Stimulated activated effector memory CD8-positive, alpha-beta T cell treated with anti-CD3 and anti-CD28 coated beads, Interleukin-12 subunit alpha, Interleukin-12 subunit beta, amount 100 ng/mL, for 72 hours (primary cell): ENCODE measurements around the gene ZNF358.
A peak's percentile ranks its signal among the peaks of the same experiment; 100 is the strongest.

ENCODE experiments used
- ATAC-seq: fragments of 150-1000 bp; cut with Tn5 transposase; 2 replicates; pipeline ENCODE4 v1.10.0; 2021
- DNase-seq, 2 donors: peaks; one replicate each; pipeline ENCODE4 v3.0.0; 2021 to 2022; ENCODE audit warnings: low spot score in 2 of 2
- H3K27ac Mint-ChIP-seq: one replicate; pipeline ENCODE4 v1.8.0; 2022; ENCODE audit warnings: mild to moderate bottlenecking, mixed read lengths
- H3K36me3 Mint-ChIP-seq: one replicate; pipeline ENCODE4 v1.8.0; 2022; ENCODE audit warnings: mild to moderate bottlenecking, mixed read lengths
- H3K4me1 Mint-ChIP-seq: one replicate; pipeline ENCODE4 v1.8.0; 2022; ENCODE audit warnings: mixed read lengths
- H3K4me3 Mint-ChIP-seq: one replicate; pipeline ENCODE4 v1.8.0; 2022; ENCODE audit warnings: mild to moderate bottlenecking, mixed read lengths
- H3K9me3 Mint-ChIP-seq: one replicate; pipeline ENCODE4 v1.8.0; 2022; ENCODE audit warnings: mixed read lengths

The ZNF358 gene

GRCh38 chr19:7480970-7481255 lies 35.0 kb upstream of the ZNF358 start:
- ATAC-seq (no peak), DNase-seq (no peak)
- Mint-ChIP-seq H3K27ac (peak overlapping the region; percentile 26), H3K36me3 (peaks cover 16% of the 10 kb centered on the region), H3K4me3 (no peak overlapping the region), H3K4me1 (peaks cover 6% of the 10 kb centered on the region), H3K9me3 (no peaks in the 10 kb centered on the region)

- Mint-ChIP-seq H3K4me1 (peaks cover 6% of the 10 kb centered on the region), H3K36me3 (peaks cover 10% of the 10 kb centered on the region), H3K4me3 (no peak overlapping the region), H3K9me3 (no peaks in the 10 kb centered on the region), H3K27ac (no peak overlapping the region)
- DNase-seq: no peak
- no peak for ATAC-seq
These were observed 33.1 kb upstream of the ZNF358 start for GRCh38 chr19:7482584-7483439.

GRCh38 chr19:7483720-7484201 lies 32.1 kb upstream of the ZNF358 start:
- H3K4me3 Mint-ChIP-seq: no peak overlapping the region
- peaks cover 1% of the 10 kb centered on the region for H3K36me3 Mint-ChIP-seq
- no peaks in the 10 kb centered on the region for H3K9me3 Mint-ChIP-seq
- peaks cover 6% of the 10 kb centered on the region for H3K4me1 Mint-ChIP-seq
- DNase-seq (no peak), ATAC-seq (no peak)
- H3K27ac Mint-ChIP-seq: no peak overlapping the region

GRCh38 chr19:7486923-7487322 lies 29.0 kb upstream of the ZNF358 start:
- ATAC-seq (no peak), DNase-seq (no peak)
- no peaks in the 10 kb centered on the region for H3K36me3 Mint-ChIP-seq
- no peak overlapping the region for H3K27ac Mint-ChIP-seq
- H3K9me3 Mint-ChIP-seq: no peaks in the 10 kb centered on the region
- peaks cover 19% of the 10 kb centered on the region for H3K4me1 Mint-ChIP-seq
- H3K4me3 Mint-ChIP-seq: no peak overlapping the region

- Mint-ChIP-seq H3K9me3 (no peaks in the 10 kb centered on the region), H3K36me3 (peaks cover 4% of the 10 kb centered on the region), H3K4me3 (peak within 1 kb of the TSS; percentile 69), H3K27ac (peak within 1 kb of the TSS; percentile 86), H3K4me1 (peaks cover 30% of the 10 kb centered on the region)
- ATAC-seq (peak; percentile 83), DNase-seq (peak; percentile 94 to 96)
These were observed 27.1 kb upstream of the ZNF358 start, which contains the start of gene PEX11G for GRCh38 chr19:7488736-7489353. PEX11G (minus strand) TSS chr19:7489035; CDS start chr19:7489010, 25 bp downstream.

- Mint-ChIP-seq H3K4me3 (peak overlapping the region; percentile 69), H3K27ac (peak overlapping the region; percentile 86), H3K36me3 (peaks cover 4% of the 10 kb centered on the region), H3K9me3 (no peaks in the 10 kb centered on the region), H3K4me1 (peaks cover 30% of the 10 kb centered on the region)
- DNase-seq: no peak
- no peak for ATAC-seq
These were observed 26.3 kb upstream of the ZNF358 start for GRCh38 chr19:7489609-7490044.

- H3K36me3 Mint-ChIP-seq: peaks cover 4% of the 10 kb centered on the region
- H3K27ac Mint-ChIP-seq: peak overlapping the region; percentile 6
- DNase-seq (peak; percentile 42 to 72), ATAC-seq (peak; percentile 87)
- no peaks in the 10 kb centered on the region for H3K9me3 Mint-ChIP-seq
- H3K4me3 Mint-ChIP-seq: peak overlapping the region; percentile 13
- peaks cover 30% of the 10 kb centered on the region for H3K4me1 Mint-ChIP-seq
These were observed 23.8 kb upstream of the ZNF358 start for GRCh38 chr19:7492142-7492541.

- Mint-ChIP-seq H3K36me3 (peaks cover 4% of the 10 kb centered on the region), H3K4me3 (peak overlapping the region; percentile 13), H3K27ac (peak overlapping the region; percentile 6), H3K4me1 (peaks cover 30% of the 10 kb centered on the region), H3K9me3 (no peaks in the 10 kb centered on the region)
- ATAC-seq (no peak), DNase-seq (no peak)
These were observed 23.3 kb upstream of the ZNF358 start for GRCh38 chr19:7492558-7492957.

- H3K9me3 Mint-ChIP-seq: no peaks in the 10 kb centered on the region
- ATAC-seq: no peak
- H3K4me3 Mint-ChIP-seq: no peak overlapping the region
- H3K36me3 Mint-ChIP-seq: peaks cover 4% of the 10 kb centered on the region
- DNase-seq: no peak
- H3K4me1 Mint-ChIP-seq: peaks cover 24% of the 10 kb centered on the region
- H3K27ac Mint-ChIP-seq: no peak overlapping the region
These were observed 21.3 kb upstream of the ZNF358 start for GRCh38 chr19:7494416-7495098.

- DNase-seq (no peak), ATAC-seq (no peak)
- Mint-ChIP-seq H3K9me3 (no peaks in the 10 kb centered on the region), H3K36me3 (peaks cover 4% of the 10 kb centered on the region), H3K4me1 (peaks cover 14% of the 10 kb centered on the region), H3K4me3 (no peak overlapping the region), H3K27ac (no peak overlapping the region)
These were observed 18.6 kb upstream of the ZNF358 start for GRCh38 chr19:7497292-7497691.

- Mint-ChIP-seq H3K9me3 (no peaks in the 10 kb centered on the region), H3K27ac (no peak overlapping the region), H3K4me1 (no peaks in the 10 kb centered on the region), H3K36me3 (no peaks in the 10 kb centered on the region), H3K4me3 (peak overlapping the region; percentile 31)
- ATAC-seq (peak; percentile 60), DNase-seq (no peak)
These were observed 15.0 kb upstream of the ZNF358 start for GRCh38 chr19:7500811-7501450.

- DNase-seq: no peak
- peaks cover 11% of the 10 kb centered on the region for H3K4me1 Mint-ChIP-seq
- no peaks in the 10 kb centered on the region for H3K36me3 Mint-ChIP-seq
- H3K4me3 Mint-ChIP-seq: no peak overlapping the region
- H3K9me3 Mint-ChIP-seq: no peaks in the 10 kb centered on the region
- no peak overlapping the region for H3K27ac Mint-ChIP-seq
- ATAC-seq: no peak
These were observed 13.4 kb upstream of the ZNF358 start for GRCh38 chr19:7502552-7502951.

GRCh38 chr19:7504684-7505083 lies 11.2 kb upstream of the ZNF358 start:
- DNase-seq (no peak), ATAC-seq (no peak)
- Mint-ChIP-seq H3K4me1 (peaks cover 11% of the 10 kb centered on the region), H3K9me3 (no peaks in the 10 kb centered on the region), H3K4me3 (no peak overlapping the region), H3K27ac (no peak overlapping the region), H3K36me3 (no peaks in the 10 kb centered on the region)

GRCh38 chr19:7505288-7505681 lies 10.6 kb upstream of the ZNF358 start:
- Mint-ChIP-seq H3K4me3 (peak overlapping the region; percentile 50), H3K27ac (no peak overlapping the region), H3K9me3 (no peaks in the 10 kb centered on the region), H3K36me3 (no peaks in the 10 kb centered on the region), H3K4me1 (peaks cover 11% of the 10 kb centered on the region)
- ATAC-seq: no peak
- DNase-seq: no peak
